ENCODE measurements around the gene ELAVL2.

- TF ChIP-seq, protein P1, sequence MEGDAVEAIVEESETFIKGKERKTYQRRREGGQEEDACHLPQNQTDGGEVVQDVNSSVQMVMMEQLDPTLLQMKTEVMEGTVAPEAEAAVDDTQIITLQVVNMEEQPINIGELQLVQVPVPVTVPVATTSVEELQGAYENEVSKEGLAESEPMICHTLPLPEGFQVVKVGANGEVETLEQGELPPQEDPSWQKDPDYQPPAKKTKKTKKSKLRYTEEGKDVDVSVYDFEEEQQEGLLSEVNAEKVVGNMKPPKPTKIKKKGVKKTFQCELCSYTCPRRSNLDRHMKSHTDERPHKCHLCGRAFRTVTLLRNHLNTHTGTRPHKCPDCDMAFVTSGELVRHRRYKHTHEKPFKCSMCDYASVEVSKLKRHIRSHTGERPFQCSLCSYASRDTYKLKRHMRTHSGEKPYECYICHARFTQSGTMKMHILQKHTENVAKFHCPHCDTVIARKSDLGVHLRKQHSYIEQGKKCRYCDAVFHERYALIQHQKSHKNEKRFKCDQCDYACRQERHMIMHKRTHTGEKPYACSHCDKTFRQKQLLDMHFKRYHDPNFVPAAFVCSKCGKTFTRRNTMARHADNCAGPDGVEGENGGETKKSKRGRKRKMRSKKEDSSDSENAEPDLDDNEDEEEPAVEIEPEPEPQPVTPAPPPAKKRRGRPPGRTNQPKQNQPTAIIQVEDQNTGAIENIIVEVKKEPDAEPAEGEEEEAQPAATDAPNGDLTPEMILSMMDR (IDR thresholded peaks at IDR 0.05; ENCODE audit: insufficient read depth, low read length): no peak
- TF ChIP-seq GABPA (IDR thresholded peaks at IDR 0.05; ENCODE audit: low read depth): no peak
Observed at GRCh38 chr9:23743036-23743435, 83.0 kb downstream of the ELAVL2 start.

Data from HL-60 (cell line).